Neural cell (in vitro differentiated cells): Measurements from ENCODE around the gene KRT80. TPM values are rescaled to one million over a fixed set of nuclear protein-coding genes. Genes with fewer than 3 reads are reported as not detected.

Experiments
- H2AFZ ChIP-seq: fragments of 200-600, 300-800 bp; sonication (generic), shearing (Covaris generic); 2 replicates; pipeline ENCODE4 v1.6.0; 2014; ENCODE audit warnings: low read depth, mild to moderate bottlenecking, antibody characterized with exemption, low read length, moderate library complexity
- H3F3A ChIP-seq: fragments of 200-600 bp; shearing (Covaris generic); 2 replicates; pipeline ENCODE4 v1.6.1; 2016; ENCODE audit warnings: mild to moderate bottlenecking, moderate library complexity, mixed read lengths, antibody characterized with exemption, low read length; ENCODE audit not compliant: insufficient read depth, poor library complexity, severe bottlenecking
- H3K27ac ChIP-seq: fragments of 200-600, 300-800 bp; sonication (generic), shearing (Covaris generic); 2 replicates; pipeline ENCODE4 v1.5.1; 2014; ENCODE audit warnings: mild to moderate bottlenecking, low read length, moderate library complexity
- H3K27me3 ChIP-seq: fragments of 300-800, 200-600 bp; sonication (generic), shearing (Covaris generic); 2 replicates; pipeline ENCODE4 v1.6.0; 2014; ENCODE audit warnings: mild to moderate bottlenecking, low read depth, low read length, moderate library complexity; ENCODE audit not compliant: insufficient read depth
- H3K36me3 ChIP-seq: fragments of 300-800, 200-600 bp; sonication (generic), shearing (Covaris generic); 2 replicates; pipeline ENCODE4 v1.5.1; 2014; ENCODE audit warnings: mild to moderate bottlenecking, antibody characterized with exemption, low read length, moderate library complexity; ENCODE audit not compliant: insufficient read depth
- H3K4me2 ChIP-seq: fragments of 300-800, 200-600 bp; sonication (generic), shearing (Covaris generic); 2 replicates; pipeline ENCODE4 v1.6.0; 2014; ENCODE audit warnings: mild to moderate bottlenecking, low read length
- H3K4me3 ChIP-seq: fragments of 300-800, 200-600 bp; sonication (generic), shearing (Covaris generic); 2 replicates; pipeline ENCODE4 v1.5.1; 2014; ENCODE audit warnings: mild to moderate bottlenecking, low read length, moderate library complexity
- H3K79me2 ChIP-seq: fragments of 200-600 bp; shearing (Covaris generic); replicated peaks from 2 replicates; pipeline ENCODE4 v1.6.0; 2014; ENCODE audit warnings: mild to moderate bottlenecking, low read length, moderate library complexity; ENCODE audit not compliant: insufficient read depth
- H3K9ac ChIP-seq: fragments of 300-800, 200-600 bp; sonication (generic), shearing (Covaris generic); 2 replicates; pipeline ENCODE4 v1.6.1; 2016; ENCODE audit warnings: mild to moderate bottlenecking, low read length, mixed read lengths
- H3K9me2 ChIP-seq: fragments of 200-600 bp; shearing (Covaris generic); 2 replicates; pipeline ENCODE4 v1.6.1; 2016; ENCODE audit warnings: mild to moderate bottlenecking, low read length, mixed read lengths; ENCODE audit not compliant: insufficient read depth
- H3K9me3 ChIP-seq: fragments of 200-600, 300-800 bp; sonication (generic), shearing (Covaris generic); 2 replicates; pipeline ENCODE4 v1.6.1; 2016; ENCODE audit warnings: mild to moderate bottlenecking, mixed run types, low read length, moderate library complexity, mixed read lengths
- H4K20me1 ChIP-seq: fragments of 200-600 bp; shearing (Covaris generic); 2 replicates; pipeline ENCODE4 v1.6.1; 2016; ENCODE audit warnings: mild to moderate bottlenecking, mixed run types; ENCODE audit not compliant: insufficient read depth
- EP300 ChIP-seq: fragments of 450-650 bp; conservative IDR thresholded peaks from 2 replicates; pipeline ENCODE4 v1.6.1; 2014; ENCODE audit warnings: antibody characterized with exemption, mild to moderate bottlenecking, moderate library complexity; ENCODE audit not compliant: poor library complexity, severe bottlenecking
- EZH2 ChIP-seq: fragments of 200-600, 300-800 bp; shearing (Covaris generic), sonication (generic); IDR thresholded peaks from 2 replicates; pipeline ENCODE4 v1.6.1; 2014; ENCODE audit warnings: antibody characterized with exemption, low read length, borderline replicate concordance, mild to moderate bottlenecking; ENCODE audit not compliant: insufficient read depth, poor library complexity, severe bottlenecking
- MXI1 ChIP-seq: fragments of 450-650 bp; conservative IDR thresholded peaks from 2 replicates; pipeline ENCODE4 v1.6.1; 2014; ENCODE audit warnings: antibody characterized with exemption, mild to moderate bottlenecking; ENCODE audit not compliant: poor library complexity, severe bottlenecking
- RAD21 ChIP-seq: fragments of 450-650 bp; conservative IDR thresholded peaks from 2 replicates; pipeline ENCODE4 v1.6.1; 2014; ENCODE audit warnings: antibody characterized with exemption, mild to moderate bottlenecking, moderate library complexity
- REST ChIP-seq: IDR thresholded peaks from 2 replicates; pipeline ENCODE4 v1.6.1; 2012; ENCODE audit warnings: borderline replicate concordance
- SMC3 ChIP-seq: fragments of 450-650 bp; conservative IDR thresholded peaks from 2 replicates; pipeline ENCODE4 v1.6.1; 2014; ENCODE audit warnings: antibody characterized with exemption, mild to moderate bottlenecking, moderate library complexity; ENCODE audit not compliant: poor library complexity
- TAF1 ChIP-seq: IDR thresholded peaks from 2 replicates; pipeline ENCODE4 v1.6.1; 2012; ENCODE audit warnings: low read depth
- polyA plus RNA-seq: library from polyadenylated mRNA; depleted of rRNA; stranded (reverse); fragments of >200 nt; gene quantifications from 2 replicates; pipeline ENCODE4 v1.2.3, GENCODE V29; 2014

Gene KRT80
- polyA plus RNA-seq, 1 donor from 2014 or later, result not detected

- no peaks in the 10 kb centered on the region for H3K9me2 ChIP-seq
- TF ChIP-seq RAD21, result no peak
- no peak for TF ChIP-seq EP300
- TF ChIP-seq EZH2, result no peak
- no peak for TF ChIP-seq MXI1
- TF ChIP-seq REST, result no peak
- TF ChIP-seq SMC3, result no peak
- H3K79me2 ChIP-seq, result no peaks in the 10 kb centered on the region
- no peaks in the 10 kb centered on the region for H4K20me1 ChIP-seq
- H3K27ac ChIP-seq, result no peak overlapping the region
- no peak overlapping the region for H2AFZ ChIP-seq
- no peaks in the 10 kb centered on the region for H3K9me3 ChIP-seq
- H3F3A ChIP-seq, result no peaks in the 10 kb centered on the region
- no peak overlapping the region for H3K4me3 ChIP-seq
- H3K27me3 ChIP-seq, result no peaks in the 10 kb centered on the region
- no peak overlapping the region for H3K9ac ChIP-seq
- H3K4me2 ChIP-seq, result no peak overlapping the region
- no peaks in the 10 kb centered on the region for H3K36me3 ChIP-seq
Measured at GRCh38 chr12:52207895-52208294, 16.1 kb upstream of the KRT80 start.

DNA sequence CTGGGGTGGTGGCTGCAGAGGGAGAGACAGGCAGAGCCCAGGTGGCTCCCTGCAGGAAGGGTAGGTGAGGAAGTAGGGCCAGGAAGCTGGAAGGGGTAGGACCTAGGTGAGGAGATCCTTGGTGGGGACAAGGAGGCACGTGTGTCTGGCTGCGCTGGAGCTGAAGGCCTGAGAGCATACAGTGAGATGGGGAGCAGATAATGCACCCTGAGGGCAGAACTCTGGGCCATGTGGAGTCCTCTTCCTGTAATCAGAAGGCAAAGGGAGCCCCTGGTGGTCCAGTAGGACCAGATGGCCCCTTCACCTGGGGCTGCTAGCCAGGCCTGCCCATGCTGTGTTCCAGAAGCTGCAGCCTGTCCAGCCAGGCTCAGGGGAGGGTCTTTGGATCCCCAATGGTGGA, 15.3 kb upstream of the KRT80 start:
- H3K4me3 ChIP-seq, result no peak overlapping the region
- no peaks in the 10 kb centered on the region for H3K36me3 ChIP-seq
- TF ChIP-seq REST (no peak), EP300 (no peak), EZH2 (no peak), RAD21 (no peak), TAF1 (no peak), SMC3 (no peak)
- H3K4me2 ChIP-seq, result no peak overlapping the region
- H2AFZ ChIP-seq, result no peak overlapping the region
- no peak overlapping the region for H3K9ac ChIP-seq
- no peaks in the 10 kb centered on the region for H3F3A ChIP-seq
- H3K9me2 ChIP-seq, result no peaks in the 10 kb centered on the region
- H3K27ac ChIP-seq, result no peak overlapping the region
- no peaks in the 10 kb centered on the region for H3K9me3 ChIP-seq
- no peaks in the 10 kb centered on the region for H3K27me3 ChIP-seq
- no peaks in the 10 kb centered on the region for H4K20me1 ChIP-seq
- no peaks in the 10 kb centered on the region for H3K79me2 ChIP-seq
